AG09309 (cell line): ENCODE results near the gene MAMSTR.

ENCODE experiments used
- DNase-seq: peaks from one replicate; pipeline ENCODE4 v3.0.0-alpha.2; 2010; ENCODE audit warnings: low read depth
- H3K4me3 ChIP-seq: 2 replicates; pipeline ENCODE4 v1.5.1; 2011; ENCODE audit warnings: mild to moderate bottlenecking, low read depth, low read length, moderate library complexity; ENCODE audit not compliant: control insufficient read depth
- CTCF ChIP-seq: IDR thresholded peaks from 2 replicates; pipeline ENCODE4 v1.5.1; 2011; ENCODE audit warnings: mild to moderate bottlenecking, low read depth, low read length, inconsistent platforms; ENCODE audit not compliant: insufficient read depth, control insufficient read depth; ENCODE audit errors: missing control alignments

MAMSTR gene

GRCh38 chr19:48750771-48751504 is 31.4 kb upstream of the MAMSTR start:
- DNase-seq, result no peak
- TF ChIP-seq CTCF, result no peak
- no peak overlapping the region for H3K4me3 ChIP-seq

- no peak overlapping the region for H3K4me3 ChIP-seq
- no peak for TF ChIP-seq CTCF
- DNase-seq, result no peak
Observed at GRCh38 chr19:48750351-48750750, 30.8 kb upstream of the MAMSTR start.

DNA sequence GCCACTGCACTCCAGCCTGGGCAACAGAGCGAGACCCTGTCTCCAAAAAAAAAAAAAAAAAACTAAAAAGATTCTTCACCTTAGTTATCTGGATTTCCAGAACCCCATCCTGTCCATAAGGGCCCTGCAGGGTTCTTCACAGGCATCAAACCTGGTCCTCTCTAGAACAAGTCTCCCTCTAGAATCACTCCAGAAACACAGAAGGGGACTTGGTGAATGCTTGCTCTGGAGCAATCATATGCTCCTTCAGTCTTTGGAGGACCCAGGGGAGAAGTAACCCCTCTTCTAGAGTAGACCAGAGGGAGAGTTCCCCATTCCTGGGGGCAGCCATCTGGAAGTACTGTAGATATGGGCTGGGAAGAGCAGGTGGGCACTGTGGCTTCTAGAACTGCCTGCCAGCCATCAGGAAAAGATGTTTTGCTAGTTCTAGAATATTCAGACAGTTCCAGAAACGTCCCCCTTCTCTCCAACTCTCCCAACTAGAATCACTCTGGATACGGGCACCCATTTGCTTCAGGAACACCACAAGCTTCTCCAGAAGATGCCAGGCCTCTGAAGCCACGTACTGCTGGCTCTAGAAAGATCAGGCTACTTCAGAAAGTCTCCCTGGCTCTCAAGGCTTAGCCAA is 30.2 kb upstream of the MAMSTR start:
- H3K4me3 ChIP-seq, result no peak overlapping the region
- no peak for TF ChIP-seq CTCF
- DNase-seq, result no peak

GRCh38 chr19:48746738-48747575 is 27.4 kb upstream of the MAMSTR start, which contains the start of gene IZUMO1:
Gene IZUMO1 (minus strand): TSS chr19:48746909. CDS start chr19:48745859, 1,050 bp downstream.
- H3K4me3 ChIP-seq, result peak within 1 kb of the TSS; percentile 54
- TF ChIP-seq CTCF, result no peak
- no peak for DNase-seq

- H3K4me3 ChIP-seq, result no peak overlapping the region
- no peak for DNase-seq
- TF ChIP-seq CTCF, result no peak
Observed at GRCh38 chr19:48746110-48746509, 26.6 kb upstream of the MAMSTR start.

DNA sequence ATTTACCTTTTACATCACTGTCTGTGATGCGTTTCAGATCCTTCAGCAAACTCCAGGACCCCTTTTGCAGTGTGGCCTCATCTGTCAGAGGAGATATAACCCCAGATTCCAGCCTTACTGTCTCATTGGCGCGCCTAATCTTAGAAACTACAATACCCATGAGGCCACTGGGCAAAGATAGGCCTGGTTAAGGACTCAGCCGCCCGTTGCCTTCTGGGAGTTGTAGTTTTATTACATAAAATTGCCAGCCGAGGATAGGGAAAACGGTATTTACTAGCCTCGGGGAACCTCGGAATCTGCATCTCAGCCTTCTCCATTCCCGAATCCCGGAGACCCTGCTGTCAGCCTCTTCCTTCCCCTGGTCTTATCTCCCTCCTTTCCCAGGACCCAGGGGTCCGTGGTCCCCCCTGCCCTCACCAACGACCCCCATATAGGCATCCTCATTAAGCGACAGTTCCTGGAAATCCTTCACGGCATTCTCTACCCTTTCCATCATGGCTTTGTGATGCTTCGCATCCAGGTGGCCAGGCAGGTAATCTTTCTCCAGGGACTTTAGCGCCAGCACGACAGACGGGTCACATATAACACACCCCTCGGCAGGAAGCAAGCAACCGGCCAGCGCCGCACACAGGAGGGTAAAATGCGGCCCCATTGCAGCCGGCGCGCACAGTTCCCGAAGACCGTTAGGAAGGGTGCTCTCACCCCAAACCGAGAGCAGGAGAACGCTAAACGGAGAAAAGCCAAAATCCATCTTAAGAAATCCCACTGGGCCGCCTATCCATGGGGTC is 25.9 kb upstream of the MAMSTR start:
- no peak for DNase-seq
- no peak overlapping the region for H3K4me3 ChIP-seq
- no peak for TF ChIP-seq CTCF
